ENCODE results near the gene DPP6. TPM values are rescaled to one million over a fixed set of nuclear protein-coding genes. Genes with fewer than 3 reads are reported as not detected.
A peak's percentile ranks its signal among the peaks of the same experiment; 100 is the strongest.
"Not testable (repeated sequence)": the region's sequence is repeated elsewhere in the genome, so short reads cannot be mapped to it uniquely, and the experiment has no call there.

DPP6 gene
- total and polyA plus RNA-seq, 9 of the 15 experiments (the other 6 are each of a cell fraction or from before 2014, with no cell fraction given) = not detected

- TF ChIP-seq TRIM24 (IDR thresholded peaks at IDR 0.05) (peak; percentile 35 to 63; a peak in 3 of 4 replicates), HES1 (IDR thresholded peaks at IDR 0.05; ENCODE audit: low read depth) (peak; percentile 14; the same call in 1 of the 2 replicates), SAP30 (IDR thresholded peaks at IDR 0.05; ENCODE audit: borderline replicate concordance, insufficient read depth, low read depth, low read length, poor library complexity, severe bottlenecking) (peak; percentile 56), ATF3 (CRISPR knock-in tag; conservative IDR thresholded peaks at IDR 0.05) (0 out of 2 replicates have a peak, but pooled peaks have one; percentile 9), RAD51 (IDR thresholded peaks at IDR 0.05; ENCODE audit: borderline replicate concordance, low read depth) (0 out of 2 replicates have a peak, but pooled peaks have one; percentile 7)
- TF ChIP-seq, protein P1, sequence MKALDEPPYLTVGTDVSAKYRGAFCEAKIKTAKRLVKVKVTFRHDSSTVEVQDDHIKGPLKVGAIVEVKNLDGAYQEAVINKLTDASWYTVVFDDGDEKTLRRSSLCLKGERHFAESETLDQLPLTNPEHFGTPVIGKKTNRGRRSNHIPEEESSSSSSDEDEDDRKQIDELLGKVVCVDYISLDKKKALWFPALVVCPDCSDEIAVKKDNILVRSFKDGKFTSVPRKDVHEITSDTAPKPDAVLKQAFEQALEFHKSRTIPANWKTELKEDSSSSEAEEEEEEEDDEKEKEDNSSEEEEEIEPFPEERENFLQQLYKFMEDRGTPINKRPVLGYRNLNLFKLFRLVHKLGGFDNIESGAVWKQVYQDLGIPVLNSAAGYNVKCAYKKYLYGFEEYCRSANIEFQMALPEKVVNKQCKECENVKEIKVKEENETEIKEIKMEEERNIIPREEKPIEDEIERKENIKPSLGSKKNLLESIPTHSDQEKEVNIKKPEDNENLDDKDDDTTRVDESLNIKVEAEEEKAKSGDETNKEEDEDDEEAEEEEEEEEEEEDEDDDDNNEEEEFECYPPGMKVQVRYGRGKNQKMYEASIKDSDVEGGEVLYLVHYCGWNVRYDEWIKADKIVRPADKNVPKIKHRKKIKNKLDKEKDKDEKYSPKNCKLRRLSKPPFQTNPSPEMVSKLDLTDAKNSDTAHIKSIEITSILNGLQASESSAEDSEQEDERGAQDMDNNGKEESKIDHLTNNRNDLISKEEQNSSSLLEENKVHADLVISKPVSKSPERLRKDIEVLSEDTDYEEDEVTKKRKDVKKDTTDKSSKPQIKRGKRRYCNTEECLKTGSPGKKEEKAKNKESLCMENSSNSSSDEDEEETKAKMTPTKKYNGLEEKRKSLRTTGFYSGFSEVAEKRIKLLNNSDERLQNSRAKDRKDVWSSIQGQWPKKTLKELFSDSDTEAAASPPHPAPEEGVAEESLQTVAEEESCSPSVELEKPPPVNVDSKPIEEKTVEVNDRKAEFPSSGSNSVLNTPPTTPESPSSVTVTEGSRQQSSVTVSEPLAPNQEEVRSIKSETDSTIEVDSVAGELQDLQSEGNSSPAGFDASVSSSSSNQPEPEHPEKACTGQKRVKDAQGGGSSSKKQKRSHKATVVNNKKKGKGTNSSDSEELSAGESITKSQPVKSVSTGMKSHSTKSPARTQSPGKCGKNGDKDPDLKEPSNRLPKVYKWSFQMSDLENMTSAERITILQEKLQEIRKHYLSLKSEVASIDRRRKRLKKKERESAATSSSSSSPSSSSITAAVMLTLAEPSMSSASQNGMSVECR (CRISPR knock-in tag; IDR thresholded peaks at IDR 0.05) = peak; percentile 84
- TF ChIP-seq, protein P2, sequence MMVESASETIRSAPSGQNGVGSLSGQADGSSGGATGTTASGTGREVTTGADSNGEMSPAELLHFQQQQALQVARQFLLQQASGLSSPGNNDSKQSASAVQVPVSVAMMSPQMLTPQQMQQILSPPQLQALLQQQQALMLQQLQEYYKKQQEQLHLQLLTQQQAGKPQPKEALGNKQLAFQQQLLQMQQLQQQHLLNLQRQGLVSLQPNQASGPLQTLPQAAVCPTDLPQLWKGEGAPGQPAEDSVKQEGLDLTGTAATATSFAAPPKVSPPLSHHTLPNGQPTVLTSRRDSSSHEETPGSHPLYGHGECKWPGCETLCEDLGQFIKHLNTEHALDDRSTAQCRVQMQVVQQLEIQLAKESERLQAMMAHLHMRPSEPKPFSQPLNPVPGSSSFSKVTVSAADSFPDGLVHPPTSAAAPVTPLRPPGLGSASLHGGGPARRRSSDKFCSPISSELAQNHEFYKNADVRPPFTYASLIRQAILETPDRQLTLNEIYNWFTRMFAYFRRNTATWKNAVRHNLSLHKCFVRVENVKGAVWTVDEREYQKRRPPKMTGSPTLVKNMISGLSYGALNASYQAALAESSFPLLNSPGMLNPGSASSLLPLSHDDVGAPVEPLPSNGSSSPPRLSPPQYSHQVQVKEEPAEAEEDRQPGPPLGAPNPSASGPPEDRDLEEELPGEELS (CRISPR knock-in tag; IDR thresholded peaks at IDR 0.05; ENCODE audit: borderline replicate concordance) = peak; percentile 6; the same call in 1 of the 2 replicates
- not testable (repeated sequence) for TF ChIP-seq ATF3 (IDR thresholded peaks at IDR 0.05)
- TF ChIP-seq, protein P3, sequence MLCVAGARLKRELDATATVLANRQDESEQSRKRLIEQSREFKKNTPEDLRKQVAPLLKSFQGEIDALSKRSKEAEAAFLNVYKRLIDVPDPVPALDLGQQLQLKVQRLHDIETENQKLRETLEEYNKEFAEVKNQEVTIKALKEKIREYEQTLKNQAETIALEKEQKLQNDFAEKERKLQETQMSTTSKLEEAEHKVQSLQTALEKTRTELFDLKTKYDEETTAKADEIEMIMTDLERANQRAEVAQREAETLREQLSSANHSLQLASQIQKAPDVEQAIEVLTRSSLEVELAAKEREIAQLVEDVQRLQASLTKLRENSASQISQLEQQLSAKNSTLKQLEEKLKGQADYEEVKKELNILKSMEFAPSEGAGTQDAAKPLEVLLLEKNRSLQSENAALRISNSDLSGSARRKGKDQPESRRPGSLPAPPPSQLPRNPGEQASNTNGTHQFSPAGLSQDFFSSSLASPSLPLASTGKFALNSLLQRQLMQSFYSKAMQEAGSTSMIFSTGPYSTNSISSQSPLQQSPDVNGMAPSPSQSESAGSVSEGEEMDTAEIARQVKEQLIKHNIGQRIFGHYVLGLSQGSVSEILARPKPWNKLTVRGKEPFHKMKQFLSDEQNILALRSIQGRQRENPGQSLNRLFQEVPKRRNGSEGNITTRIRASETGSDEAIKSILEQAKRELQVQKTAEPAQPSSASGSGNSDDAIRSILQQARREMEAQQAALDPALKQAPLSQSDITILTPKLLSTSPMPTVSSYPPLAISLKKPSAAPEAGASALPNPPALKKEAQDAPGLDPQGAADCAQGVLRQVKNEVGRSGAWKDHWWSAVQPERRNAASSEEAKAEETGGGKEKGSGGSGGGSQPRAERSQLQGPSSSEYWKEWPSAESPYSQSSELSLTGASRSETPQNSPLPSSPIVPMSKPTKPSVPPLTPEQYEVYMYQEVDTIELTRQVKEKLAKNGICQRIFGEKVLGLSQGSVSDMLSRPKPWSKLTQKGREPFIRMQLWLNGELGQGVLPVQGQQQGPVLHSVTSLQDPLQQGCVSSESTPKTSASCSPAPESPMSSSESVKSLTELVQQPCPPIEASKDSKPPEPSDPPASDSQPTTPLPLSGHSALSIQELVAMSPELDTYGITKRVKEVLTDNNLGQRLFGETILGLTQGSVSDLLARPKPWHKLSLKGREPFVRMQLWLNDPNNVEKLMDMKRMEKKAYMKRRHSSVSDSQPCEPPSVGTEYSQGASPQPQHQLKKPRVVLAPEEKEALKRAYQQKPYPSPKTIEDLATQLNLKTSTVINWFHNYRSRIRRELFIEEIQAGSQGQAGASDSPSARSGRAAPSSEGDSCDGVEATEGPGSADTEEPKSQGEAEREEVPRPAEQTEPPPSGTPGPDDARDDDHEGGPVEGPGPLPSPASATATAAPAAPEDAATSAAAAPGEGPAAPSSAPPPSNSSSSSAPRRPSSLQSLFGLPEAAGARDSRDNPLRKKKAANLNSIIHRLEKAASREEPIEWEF (CRISPR knock-in tag; IDR thresholded peaks at IDR 0.05) = 0 out of 2 replicates have a peak, but pooled peaks have one; percentile 19
- TF ChIP-seq, protein P4, sequence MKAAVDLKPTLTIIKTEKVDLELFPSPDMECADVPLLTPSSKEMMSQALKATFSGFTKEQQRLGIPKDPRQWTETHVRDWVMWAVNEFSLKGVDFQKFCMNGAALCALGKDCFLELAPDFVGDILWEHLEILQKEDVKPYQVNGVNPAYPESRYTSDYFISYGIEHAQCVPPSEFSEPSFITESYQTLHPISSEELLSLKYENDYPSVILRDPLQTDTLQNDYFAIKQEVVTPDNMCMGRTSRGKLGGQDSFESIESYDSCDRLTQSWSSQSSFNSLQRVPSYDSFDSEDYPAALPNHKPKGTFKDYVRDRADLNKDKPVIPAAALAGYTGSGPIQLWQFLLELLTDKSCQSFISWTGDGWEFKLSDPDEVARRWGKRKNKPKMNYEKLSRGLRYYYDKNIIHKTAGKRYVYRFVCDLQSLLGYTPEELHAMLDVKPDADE (conservative IDR thresholded peaks at IDR 0.05; ENCODE audit: control insufficient read depth, low read depth, low read length) = 0 out of 2 replicates have a peak, but pooled peaks have one; percentile 57
Measured at GRCh38 chr7:154676033-154676421, 623.8 kb downstream of the DPP6 start (continued).
